Lung (tissue), 12 donors: ENCODE results near the gene RETREG2. TPM values are rescaled to one million over a fixed set of nuclear protein-coding genes. Genes with fewer than 3 reads are reported as not detected.

Source experiments
- ATAC-seq: fragments of 200-7000 bp; cut with Tn5 transposase; one replicate; pipeline ENCODE4 v1.9.1; 2020; ENCODE audit warnings: moderate number of reproducible peaks; ENCODE audit not compliant: insufficient read depth, low FRiP score
- DNase-seq, 3 donors: peaks; one replicate each; pipeline ENCODE4 v3.0.0-alpha.2; 2013 to 2017
- H3K27ac ChIP-seq, 2 donors: one replicate each; pipeline ENCODE4 v1.5.1; 2013; ENCODE audit warnings: mild to moderate bottlenecking in 2 of 2, moderate library complexity in 2 of 2, control low read depth in 1 of 2, inconsistent platforms in 1 of 2, low read depth in 1 of 2, low read length in 1 of 2
- H3K27me3 ChIP-seq, 3 donors: one replicate each; pipeline ENCODE4 v1.5.1; 2013; ENCODE audit warnings: low read length in 2 of 3; ENCODE audit not compliant: control insufficient read depth in 3 of 3, insufficient read depth in 3 of 3
- H3K36me3 ChIP-seq, 4 donors: one replicate each; pipeline ENCODE4 v1.5.1; 2013; ENCODE audit warnings: low read length in 4 of 4, mild to moderate bottlenecking in 1 of 4, moderate library complexity in 1 of 4; ENCODE audit not compliant: control insufficient read depth in 4 of 4, insufficient read depth in 4 of 4
- H3K4me1 ChIP-seq, 5 donors: one replicate each; pipeline ENCODE4 v1.5.1; 2013; ENCODE audit warnings: low read length in 5 of 5, mild to moderate bottlenecking in 2 of 5, moderate library complexity in 1 of 5; ENCODE audit not compliant: control insufficient read depth in 5 of 5, insufficient read depth in 5 of 5
- H3K4me3 ChIP-seq: one replicate; pipeline ENCODE4 v1.5.1; 2013; ENCODE audit warnings: mild to moderate bottlenecking, control low read depth, moderate library complexity
- H3K9ac ChIP-seq, 2 donors: one replicate each; pipeline ENCODE4 v1.5.1; 2013; ENCODE audit warnings: low read length in 2 of 2, control low read depth in 1 of 2; ENCODE audit not compliant: insufficient read depth in 1 of 2
- H3K9me3 ChIP-seq, 4 donors: one replicate each; pipeline ENCODE4 v1.5.1; 2013; ENCODE audit warnings: low read length in 3 of 4, mild to moderate bottlenecking in 1 of 4, moderate library complexity in 1 of 4; ENCODE audit not compliant: control insufficient read depth in 4 of 4, insufficient read depth in 3 of 4
- CTCF ChIP-seq: IDR thresholded peaks from 2 replicates; pipeline ENCODE4 v1.5.1; 2012; ENCODE audit warnings: mild to moderate bottlenecking; ENCODE audit errors: control extremely low read depth, extremely low read depth
- WGBS, 2 donors: extraction: QIAGEN DNeasy Blood & Tissue Kit; methylation state at CpG; one replicate each; pipeline ENCODE4 v1.1.7; 2013; 5-methylcytosine and 5-hydroxymethylcytosine counted together
- polyA plus RNA-seq, 2 donors: library from polyadenylated mRNA; stranded (reverse); fragments of 200-250 nt; gene quantifications; one replicate each; pipeline ENCODE4 v1.2.1, GENCODE V29; 2013
- total RNA-seq, 2 donors: library from RNA; depleted of rRNA in 1 of 2; stranded (reverse); fragments of >200 nt in 1 of 2; gene quantifications; one replicate each; pipeline ENCODE4 v1.2.1, GENCODE V29; 2014 to 2021
- donor health status: control.
- donor health status: control.
- donor health status: Bipolar disorder and iron deficiency.
- donor health status: healthy.
- donor health status: DM: yes; HTN: yes; CAD: no.

Gene RETREG2
- total and polyA plus RNA-seq, 4 donors: 42.1 to 80.6 (median 51.7) TPM

- H3K4me3 ChIP-seq: peak overlapping the region; percentile 78
- H3K4me1 ChIP-seq: peaks cover 4 to 26% (median 9%) of the 10 kb centered on the region in 5 donors
- no peak for TF ChIP-seq CTCF
- H3K9me3 ChIP-seq: no peaks in the 10 kb centered on the region
- DNase-seq (peak in 2 of 3 donors; percentile 46), ATAC-seq (no peak)
- WGBS, 2 donors: 0 to 1% methylated on average over 24 of the region's 24 CpGs
- peak overlapping the region; percentile 53 to 85 for H3K9ac ChIP-seq
- H3K36me3 ChIP-seq: peaks cover 18 to 37% (median 27%) of the 10 kb centered on the region in 4 donors
- peak overlapping the region; percentile 87 to 98 for H3K27ac ChIP-seq
- H3K27me3 ChIP-seq: no peaks in the 10 kb centered on the region
Measured at GRCh38 chr2:219230059-219230540, 52.0 kb downstream of the RETREG2 start.

GRCh38 chr2:219234331-219234730 lies 56.3 kb downstream of the RETREG2 start:
- Histone ChIP-seq H3K4me1 (peaks cover 0 to 9% (median 4%) of the 10 kb centered on the region in 5 donors), H3K4me3 (no peak overlapping the region), H3K9ac (no peak overlapping the region), H3K9me3 (no peaks in the 10 kb centered on the region), H3K27me3 (no peaks in the 10 kb centered on the region), H3K36me3 (peaks cover 22 to 50% (median 48%) of the 10 kb centered on the region in 4 donors), H3K27ac (no peak overlapping the region)
- TF ChIP-seq CTCF: no peak
- no peak for ATAC-seq
- no peak for DNase-seq
- WGBS, 2 donors: 94% methylated on average over 3 of the region's 3 CpGs

Other genes with a start within 250 kb of the RETREG2 start
- under 1 TPM in 1 of 2 donors, not detected in 1; 0.17 TPM for gene CDK5R2, start 218.6 kb upstream of the RETREG2 start, total RNA-seq
- gene CDK5R2, start 218.6 kb upstream of the RETREG2 start, polyA plus RNA-seq: under 1 TPM; 0.03 to 0.08 TPM
- gene FEV, start 193.1 kb upstream of the RETREG2 start, total RNA-seq: not detected
- not detected for gene FEV, start 193.1 kb upstream of the RETREG2 start, polyA plus RNA-seq
- not detected for gene CRYBA2, start 184.9 kb upstream of the RETREG2 start, total RNA-seq
- gene CRYBA2, start 184.9 kb upstream of the RETREG2 start, polyA plus RNA-seq: under 1 TPM in 1 of 2 donors, not detected in 1; 0.08 TPM
- gene CFAP65, start 136.8 kb upstream of the RETREG2 start, total RNA-seq: 10 to 100 TPM; 10.3 to 16.5 TPM
- gene CFAP65, start 136.8 kb upstream of the RETREG2 start, polyA plus RNA-seq: 1 to 10 TPM; 3.9 to 5.8 TPM
- 1 to 10 TPM; 2.2 to 4.4 TPM for gene IHH, start 117.4 kb upstream of the RETREG2 start, total RNA-seq
- 1 to 10 TPM in 1 of 2 donors, under 1 TPM in 1; 0.55 to 1.8 TPM for gene IHH, start 117.4 kb upstream of the RETREG2 start, polyA plus RNA-seq
- 10 to 100 TPM; 13.3 to 21.1 TPM for gene NHEJ1, start 17.5 kb upstream of the RETREG2 start, total RNA-seq
- gene NHEJ1, start 17.5 kb upstream of the RETREG2 start, polyA plus RNA-seq: 10 to 100 TPM in 1 of 2 donors, 1 to 10 TPM in 1; 8.4 to 11.7 TPM
- gene SLC23A3, start 8.2 kb upstream of the RETREG2 start, total RNA-seq: 1 to 10 TPM; 2.0 to 2.5 TPM
- 1 to 10 TPM in 1 of 2 donors, under 1 TPM in 1; 0.80 to 1.7 TPM for gene SLC23A3, start 8.2 kb upstream of the RETREG2 start, polyA plus RNA-seq
- 10 to 100 TPM; 27.5 to 66.9 TPM for gene CNPPD1, start 1.4 kb upstream of the RETREG2 start, total RNA-seq
- gene CNPPD1, start 1.4 kb upstream of the RETREG2 start, polyA plus RNA-seq: 10 to 100 TPM; 37.2 to 60.1 TPM
- gene ZFAND2B, start 28.5 kb downstream of the RETREG2 start, total RNA-seq: 10 to 100 TPM; 28.2 to 41.4 TPM
- gene ZFAND2B, start 28.5 kb downstream of the RETREG2 start, polyA plus RNA-seq: 10 to 100 TPM; 37.7 to 45.1 TPM
- gene ABCB6, start 40.7 kb downstream of the RETREG2 start, total RNA-seq: 10 to 100 TPM; 17.2 to 40.4 TPM
- 10 to 100 TPM; 27.7 to 49.4 TPM for gene ABCB6, start 40.7 kb downstream of the RETREG2 start, polyA plus RNA-seq
- gene ATG9A, start 51.4 kb downstream of the RETREG2 start, total RNA-seq: 10 to 100 TPM; 49.1 TPM
- 10 to 100 TPM; 22.5 to 36.1 TPM for gene ATG9A, start 51.4 kb downstream of the RETREG2 start, polyA plus RNA-seq
- gene ANKZF1, start 51.5 kb downstream of the RETREG2 start, total RNA-seq: 100 to 1,000 TPM in 1 of 2 donors, 10 to 100 TPM in 1; 40.1 to 101 TPM
- 10 to 100 TPM; 22.3 to 28.4 TPM for gene ANKZF1, start 51.5 kb downstream of the RETREG2 start, polyA plus RNA-seq
- gene GLB1L, start 67.2 kb downstream of the RETREG2 start, total RNA-seq: 10 to 100 TPM; 18.1 to 18.7 TPM
- gene GLB1L, start 67.2 kb downstream of the RETREG2 start, polyA plus RNA-seq: 1 to 10 TPM; 7.5 to 9.1 TPM
- 10 to 100 TPM; 16.2 to 25.7 TPM for gene STK16, start 67.2 kb downstream of the RETREG2 start, total RNA-seq
- gene STK16, start 67.2 kb downstream of the RETREG2 start, polyA plus RNA-seq: 10 to 100 TPM; 25.2 to 50.5 TPM
- 10 to 100 TPM in 1 of 2 donors, 1 to 10 TPM in 1; 5.7 to 20.3 TPM for gene TUBA4B, start 75.0 kb downstream of the RETREG2 start, total RNA-seq
- 10 to 100 TPM in 1 of 2 donors, 1 to 10 TPM in 1; 8.7 to 12.2 TPM for gene TUBA4B, start 75.0 kb downstream of the RETREG2 start, polyA plus RNA-seq
- gene TUBA4A, start 75.6 kb downstream of the RETREG2 start, total RNA-seq: 10 to 100 TPM; 15.6 to 37.9 TPM
- gene TUBA4A, start 75.6 kb downstream of the RETREG2 start, polyA plus RNA-seq: 10 to 100 TPM; 48.1 to 82.1 TPM
- gene DNAJB2, start 101.1 kb downstream of the RETREG2 start, total RNA-seq: 10 to 100 TPM; 77.3 to 79.6 TPM
- gene DNAJB2, start 101.1 kb downstream of the RETREG2 start, polyA plus RNA-seq: 10 to 100 TPM; 63.7 to 73.4 TPM
- gene PTPRN, start 131.1 kb downstream of the RETREG2 start, total RNA-seq: 1 to 10 TPM in 1 of 2 donors, under 1 TPM in 1; 0.21 to 2.6 TPM
- gene PTPRN, start 131.1 kb downstream of the RETREG2 start, polyA plus RNA-seq: under 1 TPM; 0.11 to 0.22 TPM
- gene RESP18, start 154.5 kb downstream of the RETREG2 start, total RNA-seq: not detected
- gene RESP18, start 154.5 kb downstream of the RETREG2 start, polyA plus RNA-seq: not detected
- 10 to 100 TPM; 73.7 to 78.6 TPM for gene DNPEP, start 209.6 kb downstream of the RETREG2 start, total RNA-seq
- 10 to 100 TPM; 82.9 to 89.7 TPM for gene DNPEP, start 209.6 kb downstream of the RETREG2 start, polyA plus RNA-seq
- 10 to 100 TPM; 23.9 to 88.7 TPM for gene DES, start 240.1 kb downstream of the RETREG2 start, total RNA-seq
- gene DES, start 240.1 kb downstream of the RETREG2 start, polyA plus RNA-seq: 100 to 1,000 TPM in 1 of 2 donors, 10 to 100 TPM in 1; 27.2 to 108 TPM